Activated T-cell treated with anti-CD3 and anti-CD28 coated beads, Interleukin-2, amount 50 U/mL, for 24 hours (primary cell): Measurements from ENCODE around the gene C2CD3.

Experiments used
- DNase-seq: peaks from one replicate; pipeline ENCODE4 v3.0.0-alpha.2; 2020
- H3K27ac Mint-ChIP-seq: 2 replicates; pipeline ENCODE4 v1.8.0; 2020; ENCODE audit warnings: mild to moderate bottlenecking, mixed read lengths
- H3K27me3 Mint-ChIP-seq: 2 replicates; pipeline ENCODE4 v1.8.0; 2020; ENCODE audit warnings: mixed read lengths
- H3K36me3 Mint-ChIP-seq: 2 replicates; pipeline ENCODE4 v1.8.0; 2020; ENCODE audit warnings: low read depth, mixed read lengths
- H3K4me1 Mint-ChIP-seq: 2 replicates; pipeline ENCODE4 v1.8.0; 2020; ENCODE audit warnings: low read depth, mixed read lengths
- H3K4me3 Mint-ChIP-seq: 2 replicates; pipeline ENCODE4 v1.8.0; 2020; ENCODE audit warnings: mild to moderate bottlenecking, moderate library complexity, mixed read lengths
- H3K9me3 Mint-ChIP-seq: 2 replicates; pipeline ENCODE4 v1.8.0; 2020; ENCODE audit warnings: mixed read lengths

Gene C2CD3

GRCh38 chr11:74175920-74176319, 5.1 kb upstream of the C2CD3 start:
- no peaks in the 10 kb centered on the region for H3K27me3 Mint-ChIP-seq
- no peak overlapping the region for H3K4me3 Mint-ChIP-seq
- peaks cover 36% of the 10 kb centered on the region for H3K4me1 Mint-ChIP-seq
- H3K9me3 Mint-ChIP-seq, result no peaks in the 10 kb centered on the region
- H3K27ac Mint-ChIP-seq, result no peak overlapping the region
- no peak for DNase-seq
- peaks cover 41% of the 10 kb centered on the region for H3K36me3 Mint-ChIP-seq

- Mint-ChIP-seq H3K27me3 (no peaks in the 10 kb centered on the region), H3K9me3 (no peaks in the 10 kb centered on the region), H3K36me3 (peaks cover 40% of the 10 kb centered on the region), H3K4me1 (peaks cover 29% of the 10 kb centered on the region), H3K4me3 (no peak overlapping the region), H3K27ac (no peak overlapping the region)
- DNase-seq, result no peak
Observed at GRCh38 chr11:74171997-74172396, 1.2 kb upstream of the C2CD3 start.

- H3K9me3 Mint-ChIP-seq, result no peaks in the 10 kb centered on the region
- DNase-seq, result no peak
- H3K27ac Mint-ChIP-seq, result no peak overlapping the region
- H3K4me3 Mint-ChIP-seq, result no peak overlapping the region
- H3K36me3 Mint-ChIP-seq, result peaks cover 44% of the 10 kb centered on the region
- peaks cover 32% of the 10 kb centered on the region for H3K4me1 Mint-ChIP-seq
- no peaks in the 10 kb centered on the region for H3K27me3 Mint-ChIP-seq
Observed at GRCh38 chr11:74171630-74171968, 797 bp upstream of the C2CD3 start.

GRCh38 chr11:74169738-74170458, 904 bp downstream of the C2CD3 start:
- Mint-ChIP-seq H3K27me3 (no peaks in the 10 kb centered on the region), H3K4me3 (no peak overlapping the region)
- no peak for DNase-seq

GRCh38 chr11:74168838-74169237, 2.0 kb downstream of the C2CD3 start:
- H3K27ac Mint-ChIP-seq, result no peak overlapping the region
- peaks cover 50% of the 10 kb centered on the region for H3K36me3 Mint-ChIP-seq
- no peaks in the 10 kb centered on the region for H3K27me3 Mint-ChIP-seq
- no peak overlapping the region for H3K4me3 Mint-ChIP-seq
- DNase-seq, result no peak
- no peaks in the 10 kb centered on the region for H3K9me3 Mint-ChIP-seq
- peaks cover 26% of the 10 kb centered on the region for H3K4me1 Mint-ChIP-seq

More at GRCh38 chr11:74169738-74170458, 904 bp downstream of the C2CD3 start:
- peaks cover 31% of the 10 kb centered on the region for H3K4me1 Mint-ChIP-seq
- no peak overlapping the region for H3K27ac Mint-ChIP-seq
- H3K9me3 Mint-ChIP-seq, result no peaks in the 10 kb centered on the region
- peaks cover 50% of the 10 kb centered on the region for H3K36me3 Mint-ChIP-seq

- H3K9me3 Mint-ChIP-seq, result no peaks in the 10 kb centered on the region
- H3K27ac Mint-ChIP-seq, result peak overlapping the region; percentile 19
- no peaks in the 10 kb centered on the region for H3K27me3 Mint-ChIP-seq
- H3K36me3 Mint-ChIP-seq, result peaks cover 76% of the 10 kb centered on the region
- no peak overlapping the region for H3K4me3 Mint-ChIP-seq
- no peak for DNase-seq
- peaks cover 33% of the 10 kb centered on the region for H3K4me1 Mint-ChIP-seq
Observed at GRCh38 chr11:74162681-74163467, 7.9 kb downstream of the C2CD3 start.

- Mint-ChIP-seq H3K27ac (no peak overlapping the region), H3K4me3 (no peak overlapping the region), H3K4me1 (peaks cover 28% of the 10 kb centered on the region), H3K27me3 (no peaks in the 10 kb centered on the region), H3K36me3 (peaks cover 71% of the 10 kb centered on the region), H3K9me3 (no peaks in the 10 kb centered on the region)
- no peak for DNase-seq
Observed at GRCh38 chr11:74159642-74160041, 11.2 kb downstream of the C2CD3 start.

GRCh38 chr11:74157169-74157568, 13.6 kb downstream of the C2CD3 start:
- DNase-seq, result no peak
- Mint-ChIP-seq H3K36me3 (peaks cover 72% of the 10 kb centered on the region), H3K4me3 (no peak overlapping the region), H3K4me1 (peaks cover 18% of the 10 kb centered on the region), H3K27ac (no peak overlapping the region), H3K27me3 (no peaks in the 10 kb centered on the region), H3K9me3 (no peaks in the 10 kb centered on the region)

- Mint-ChIP-seq H3K36me3 (peaks cover 65% of the 10 kb centered on the region), H3K4me3 (no peak overlapping the region), H3K27me3 (no peaks in the 10 kb centered on the region), H3K9me3 (no peaks in the 10 kb centered on the region), H3K27ac (no peak overlapping the region), H3K4me1 (peaks cover 10% of the 10 kb centered on the region)
- no peak for DNase-seq
Observed at GRCh38 chr11:74154620-74155281, 16.1 kb downstream of the C2CD3 start.

- Mint-ChIP-seq H3K9me3 (no peaks in the 10 kb centered on the region), H3K27me3 (no peaks in the 10 kb centered on the region), H3K4me3 (no peak overlapping the region), H3K36me3 (peaks cover 64% of the 10 kb centered on the region), H3K27ac (no peak overlapping the region), H3K4me1 (peaks cover 10% of the 10 kb centered on the region)
- DNase-seq, result no peak
Observed at GRCh38 chr11:74153224-74153623, 17.6 kb downstream of the C2CD3 start.

GRCh38 chr11:74147199-74147929, 23.4 kb downstream of the C2CD3 start:
- Mint-ChIP-seq H3K27ac (no peak overlapping the region), H3K27me3 (no peaks in the 10 kb centered on the region), H3K4me1 (no peaks in the 10 kb centered on the region), H3K9me3 (no peaks in the 10 kb centered on the region), H3K4me3 (no peak overlapping the region), H3K36me3 (peaks cover 32% of the 10 kb centered on the region)
- no peak for DNase-seq

GRCh38 chr11:74144592-74144991, 26.2 kb downstream of the C2CD3 start:
- Mint-ChIP-seq H3K27me3 (no peaks in the 10 kb centered on the region), H3K36me3 (peaks cover 22% of the 10 kb centered on the region), H3K9me3 (no peaks in the 10 kb centered on the region), H3K4me3 (no peak overlapping the region), H3K4me1 (no peaks in the 10 kb centered on the region), H3K27ac (no peak overlapping the region)
- DNase-seq, result no peak

- Mint-ChIP-seq H3K9me3 (no peaks in the 10 kb centered on the region), H3K4me3 (no peak overlapping the region), H3K36me3 (peaks cover 37% of the 10 kb centered on the region), H3K4me1 (no peaks in the 10 kb centered on the region), H3K27ac (no peak overlapping the region), H3K27me3 (no peaks in the 10 kb centered on the region)
- DNase-seq, result no peak
Observed at GRCh38 chr11:74142624-74143023, 28.2 kb downstream of the C2CD3 start.

GRCh38 chr11:74141908-74142307, 28.9 kb downstream of the C2CD3 start:
- H3K27me3 Mint-ChIP-seq, result no peaks in the 10 kb centered on the region
- peaks cover 34% of the 10 kb centered on the region for H3K36me3 Mint-ChIP-seq
- no peaks in the 10 kb centered on the region for H3K9me3 Mint-ChIP-seq
- no peaks in the 10 kb centered on the region for H3K4me1 Mint-ChIP-seq
- no peak overlapping the region for H3K27ac Mint-ChIP-seq
- no peak for DNase-seq
- H3K4me3 Mint-ChIP-seq, result no peak overlapping the region
